Calu3 (cell line): ENCODE results near the gene BCAS1. TPM values are rescaled to one million over a fixed set of nuclear protein-coding genes. Genes with fewer than 3 reads are reported as not detected.

ENCODE experiments used
- BruUV-seq: library from RNA; stranded (reverse); fragments of 400-500 nt; replicated peaks from 2 replicates; lab custom pipeline; 2021; lab: Mats Ljungman, UMichigan
- CTCF ChIA-PET: fragments of 300-600 bp; sonication (Branson Sonifier 250); formaldehyde crosslinking; loops from one replicate; lab custom pipeline; 2022; ENCODE audit warnings: antibody characterized with exemption; lab: Charles Lee
- DNase-seq: peaks from one replicate; pipeline ENCODE4 v3.0.0; 2022
- H3K27ac Mint-ChIP-seq: one replicate; pipeline ENCODE4 v1.8.0; 2022; ENCODE audit warnings: mixed read lengths; ENCODE audit not compliant: unreplicated experiment
- H3K27me3 Mint-ChIP-seq: one replicate; pipeline ENCODE4 v1.8.0; 2022; ENCODE audit warnings: mixed read lengths; ENCODE audit not compliant: unreplicated experiment
- H3K36me3 Mint-ChIP-seq: one replicate; pipeline ENCODE4 v1.8.0; 2022; ENCODE audit warnings: mild to moderate bottlenecking, moderate library complexity, mixed read lengths; ENCODE audit not compliant: insufficient read depth, unreplicated experiment
- H3K4me1 Mint-ChIP-seq: one replicate; pipeline ENCODE4 v1.8.0; 2022; ENCODE audit warnings: mild to moderate bottlenecking, low read depth, mixed read lengths; ENCODE audit not compliant: unreplicated experiment
- H3K4me3 Mint-ChIP-seq: one replicate; pipeline ENCODE4 v1.8.0; 2022; ENCODE audit warnings: mild to moderate bottlenecking, low read depth, moderate library complexity, mixed read lengths; ENCODE audit not compliant: unreplicated experiment
- H3K9me3 Mint-ChIP-seq: one replicate; pipeline ENCODE4 v1.8.0; 2022; ENCODE audit warnings: low read depth, mixed read lengths; ENCODE audit not compliant: unreplicated experiment
- CTCF ChIP-seq: fragments of 200-600 bp; IDR thresholded peaks from one replicate; pipeline ENCODE4 v1.8.0; 2022; ENCODE audit warnings: antibody characterized with exemption; ENCODE audit not compliant: unreplicated experiment
- intact Hi-C: fragments of 100-400 bp; cut with micrococcal nuclease; formaldehyde crosslinking; loops from one replicate; pipeline ENCODE4 v1.10.0; 2022; ENCODE audit not compliant: unreplicated experiment
- total RNA-seq: library from RNA; stranded (reverse); gene quantifications from 2 replicates; pipeline ENCODE4 v1.2.3, GENCODE V29; 2022

Gene BCAS1
- total RNA-seq, 1 experiment from 2014 or later, result 11.1 TPM

GRCh38 chr20:53907968-53908751 lies 162.2 kb downstream of the BCAS1 start:
- H3K4me1 Mint-ChIP-seq, result peaks cover 34% of the 10 kb centered on the region
- CTCF ChIA-PET, result interaction anchor here (0.7 to 0.9 kb wide), 3 partner anchors 23 to 787 kb away, joined by 4 to 5 read pairs (median 5); no protein-coding TSS in a partner anchor
- DNase-seq, result no peak
- no peak overlapping the region for H3K27ac Mint-ChIP-seq
- BruUV-seq, result no TSS peak
- no peaks in the 10 kb centered on the region for H3K27me3 Mint-ChIP-seq
- no peak overlapping the region for H3K4me3 Mint-ChIP-seq
- H3K9me3 Mint-ChIP-seq, result peaks cover 11% of the 10 kb centered on the region
- intact Hi-C loops, result no loop called here
- H3K36me3 Mint-ChIP-seq, result peaks cover 14% of the 10 kb centered on the region
- TF ChIP-seq CTCF, result no peak

- no peak for TF ChIP-seq CTCF
- Mint-ChIP-seq H3K27ac (peak overlapping the region; percentile 0), H3K4me3 (no peak overlapping the region), H3K36me3 (peaks cover 22% of the 10 kb centered on the region), H3K9me3 (peaks cover 10% of the 10 kb centered on the region), H3K27me3 (no peaks in the 10 kb centered on the region), H3K4me1 (peaks cover 55% of the 10 kb centered on the region)
- BruUV-seq, result no TSS peak
- CTCF ChIA-PET, result interaction anchor here (0.9 kb wide), 1 partner anchor 227 kb away, joined by 7 read pairs; no protein-coding TSS in a partner anchor
- intact Hi-C loops, result no loop called here
- DNase-seq, result no peak
Observed at GRCh38 chr20:53905820-53906191, 164.6 kb downstream of the BCAS1 start.

- TF ChIP-seq CTCF, result no peak
- Mint-ChIP-seq H3K36me3 (peaks cover 23% of the 10 kb centered on the region), H3K4me1 (peaks cover 61% of the 10 kb centered on the region), H3K9me3 (peaks cover 4% of the 10 kb centered on the region), H3K27ac (peak overlapping the region; percentile 0), H3K27me3 (no peaks in the 10 kb centered on the region), H3K4me3 (no peak overlapping the region)
- no TSS peak for BruUV-seq
- intact Hi-C loops, result no loop called here
- no peak for DNase-seq
- CTCF ChIA-PET, result interaction anchor here (0.7 kb wide), 1 partner anchor 11 kb away, joined by 3 read pairs; no protein-coding TSS in a partner anchor
Observed at GRCh38 chr20:53905019-53905819, 165.2 kb downstream of the BCAS1 start.

- BruUV-seq, result no TSS peak
- Mint-ChIP-seq H3K4me3 (no peak overlapping the region), H3K27ac (no peak overlapping the region), H3K9me3 (peaks cover 4% of the 10 kb centered on the region), H3K4me1 (peaks cover 71% of the 10 kb centered on the region), H3K27me3 (no peaks in the 10 kb centered on the region), H3K36me3 (peaks cover 23% of the 10 kb centered on the region)
- no peak for TF ChIP-seq CTCF
- no peak for DNase-seq
- intact Hi-C loops, result no loop called here
- CTCF ChIA-PET, result no interaction called here
Observed at GRCh38 chr20:53904261-53904660, 166.1 kb downstream of the BCAS1 start.
